Panc1 (cell line): Measurements from ENCODE around the gene DCHS2.

Experiments used
- CTCF ChIP-seq: fragments of 450-650 bp; IDR thresholded peaks from 2 replicates; pipeline ENCODE4 v1.5.1; 2017; ENCODE audit warnings: mild to moderate bottlenecking
- POLR2AphosphoS5 ChIP-seq: IDR thresholded peaks from 2 replicates; pipeline ENCODE4 v1.6.1; 2012; ENCODE audit warnings: mild to moderate bottlenecking, low read depth, low read length, moderate library complexity
- REST ChIP-seq, 2 experiments: IDR thresholded peaks; 2 replicates each; pipeline ENCODE4 v1.6.1; 2011 to 2012; ENCODE audit warnings: low read depth in 2 of 2, control low read depth in 1 of 2, low read length in 1 of 2, mild to moderate bottlenecking in 1 of 2, moderate library complexity in 1 of 2; ENCODE audit not compliant: insufficient read depth in 1 of 2
- TCF7L2 ChIP-seq: IDR thresholded peaks from 2 replicates; pipeline ENCODE4 v1.6.1; 2011; ENCODE audit warnings: mild to moderate bottlenecking, low read depth, low read length, inconsistent platforms

- TF ChIP-seq CTCF: no peak
- no peak for TF ChIP-seq TCF7L2
- TF ChIP-seq POLR2AphosphoS5: no peak
- TF ChIP-seq REST (IDR thresholded peaks at IDR 0.05; ENCODE audit: insufficient read depth in 1 of 2, low read depth in 2 of 2, low read length in 1 of 2): no peak
These were observed 36.9 kb downstream of the DCHS2 start for GRCh38 chr4:154454710-154455109.
